ENCODE measurements around the gene PDE6A.
A peak's percentile ranks its signal among the peaks of the same experiment; 100 is the strongest.
"Not testable (repeated sequence)": the region's sequence is repeated elsewhere in the genome, so short reads cannot be mapped to it uniquely, and the experiment has no call there.

The PDE6A gene

DNA sequence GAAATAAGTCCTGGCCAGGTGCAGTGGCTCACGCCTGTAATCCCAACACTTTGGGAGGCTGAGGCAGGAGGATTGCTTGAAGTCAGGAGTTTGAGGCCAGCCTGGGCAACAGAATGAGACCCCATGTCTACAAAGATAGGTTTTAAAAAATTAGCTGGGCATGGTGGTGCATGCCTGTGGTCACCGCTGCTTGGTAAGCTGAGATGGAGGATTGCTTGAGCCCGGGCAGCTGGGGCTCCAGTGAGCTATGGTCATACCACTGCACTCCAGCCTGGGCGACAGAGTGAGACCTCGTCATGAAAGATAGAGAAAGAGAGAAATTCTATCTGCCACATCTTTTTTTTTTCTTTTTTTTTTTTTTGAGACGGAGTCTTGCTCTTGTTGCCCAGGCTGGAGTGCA lies 86.1 kb downstream of the PDE6A start:
- DNase-seq, result not testable (repeated sequence)

DNA sequence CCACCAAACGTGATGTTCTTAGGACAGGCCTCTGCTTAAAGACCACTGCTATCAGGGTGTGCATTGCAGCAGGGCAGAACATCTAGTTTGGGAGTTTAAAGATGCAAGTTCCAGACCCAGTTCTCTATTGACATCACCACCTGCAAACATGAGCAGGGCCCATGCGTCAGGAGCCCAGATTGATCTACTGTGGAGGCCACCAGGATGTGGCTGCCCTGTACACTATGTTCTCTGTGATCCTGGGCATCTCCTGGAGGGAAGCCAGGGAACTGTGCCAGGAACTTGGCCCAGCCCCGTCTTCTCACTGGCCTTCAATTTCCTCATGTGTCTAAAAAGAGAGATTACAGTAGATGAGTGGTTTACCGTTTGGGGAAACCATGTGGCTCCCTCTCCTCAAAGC lies 87.1 kb downstream of the PDE6A start:
- no peak for DNase-seq

DNA sequence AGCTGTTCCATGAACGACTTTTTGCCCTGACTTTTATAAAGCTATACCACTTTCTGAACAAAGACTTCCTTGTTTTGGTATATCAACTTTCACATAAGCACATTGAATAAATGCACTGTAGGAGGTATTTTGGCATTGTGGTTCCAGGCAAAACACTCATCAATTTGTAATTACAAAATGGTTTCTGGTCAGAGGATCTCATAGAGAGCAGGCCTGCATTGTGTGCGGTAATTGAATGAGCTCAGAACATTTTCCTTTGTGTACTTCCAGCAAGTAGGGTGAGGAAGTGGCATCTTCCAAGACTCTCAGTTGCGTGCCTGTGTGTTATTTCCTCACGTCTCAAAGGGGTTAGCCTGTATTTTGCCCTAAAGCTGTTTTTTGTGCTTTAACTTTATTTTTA lies 89.2 kb downstream of the PDE6A start:
- DNase-seq, result no peak

GRCh38 chr5:149854866-149855265 lies 89.7 kb downstream of the PDE6A start:
- no peak for DNase-seq

- no peak for DNase-seq
These were observed 90.9 kb downstream of the PDE6A start for GRCh38 chr5:149853701-149854100.

- no peak for DNase-seq
These were observed 91.3 kb downstream of the PDE6A start for GRCh38 chr5:149853331-149853648.

GRCh38 chr5:149852641-149853330 lies 91.8 kb downstream of the PDE6A start:
- peak; percentile 39 for DNase-seq

GRCh38 chr5:149851211-149851610 lies 93.4 kb downstream of the PDE6A start:
- DNase-seq, result no peak

DNA sequence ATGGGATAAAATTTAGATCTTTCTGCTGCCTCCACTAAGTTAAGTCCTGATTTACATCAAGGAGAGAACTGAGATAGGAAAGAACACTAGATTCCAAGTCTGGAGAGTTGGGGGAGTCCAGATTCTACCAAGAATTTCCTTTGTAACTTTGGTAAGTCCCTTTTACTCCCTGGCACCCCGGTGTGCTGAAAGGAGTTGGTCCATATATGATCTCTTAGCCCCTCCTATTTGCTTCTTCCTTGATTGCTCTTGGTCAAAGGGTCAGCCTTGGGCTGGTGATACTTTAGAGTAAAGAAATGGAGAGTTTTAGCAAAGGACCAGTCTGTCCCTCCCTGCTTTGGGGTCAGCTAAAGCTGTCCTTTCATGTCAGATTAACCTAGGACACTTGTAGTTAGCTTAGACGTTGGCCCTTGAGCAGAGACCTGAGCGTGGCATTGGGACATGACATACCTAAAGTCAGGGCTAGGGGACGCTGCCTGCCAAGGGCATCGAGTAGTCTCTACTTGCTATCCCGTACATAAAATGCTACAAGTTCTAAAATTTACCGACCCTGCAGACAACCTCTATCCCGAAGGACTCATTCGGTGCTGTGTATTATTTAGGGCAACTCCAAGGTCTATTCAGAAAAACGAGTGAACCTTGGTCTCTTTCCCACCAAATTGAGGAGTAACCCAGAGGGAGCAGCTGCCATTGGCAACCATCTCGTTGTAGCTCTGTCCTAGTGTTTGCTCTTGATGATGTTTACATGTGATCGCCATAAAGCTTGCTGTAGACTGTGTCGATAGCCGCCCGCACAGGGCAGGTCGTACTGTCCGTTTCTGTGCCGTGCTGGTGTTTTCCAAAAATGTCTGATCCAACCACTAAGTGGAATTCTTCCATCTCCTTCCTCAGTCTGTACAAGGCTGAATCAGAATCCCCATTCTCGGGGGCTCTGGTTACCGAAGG lies 94.4 kb downstream of the PDE6A start:
- no peak for DNase-seq

DNA sequence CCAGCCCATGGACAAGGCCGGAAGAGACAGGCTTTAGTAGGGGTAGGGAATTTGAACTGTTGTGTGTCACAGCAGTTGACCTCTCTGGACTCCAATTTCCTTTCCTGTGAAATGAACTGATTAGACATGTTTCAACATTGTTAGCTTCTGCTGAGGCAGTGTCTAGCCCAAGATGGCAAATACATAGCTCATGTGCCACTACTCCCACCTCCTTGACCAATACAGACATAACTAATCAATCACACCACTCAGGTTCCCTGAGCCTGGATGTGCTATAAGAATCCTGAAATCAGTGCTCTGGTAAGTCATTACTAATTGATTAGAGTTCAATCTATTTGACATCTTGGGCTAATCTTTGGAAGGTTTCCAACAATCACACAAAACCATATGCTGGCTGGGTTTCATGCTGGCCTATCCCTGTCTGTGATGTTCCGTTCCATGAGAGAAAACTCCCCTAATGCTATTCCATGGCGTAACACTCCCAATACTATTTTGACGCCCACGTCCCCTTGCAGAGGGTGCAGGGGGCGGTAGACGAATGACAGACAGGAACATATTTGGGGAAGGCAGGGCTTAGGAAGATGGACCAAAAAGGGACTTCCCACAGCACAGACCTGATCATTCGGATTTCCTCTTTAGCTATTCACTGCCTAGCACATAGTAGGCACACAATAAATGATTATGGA lies 95.2 kb downstream of the PDE6A start:
- DNase-seq, result no peak

DNA sequence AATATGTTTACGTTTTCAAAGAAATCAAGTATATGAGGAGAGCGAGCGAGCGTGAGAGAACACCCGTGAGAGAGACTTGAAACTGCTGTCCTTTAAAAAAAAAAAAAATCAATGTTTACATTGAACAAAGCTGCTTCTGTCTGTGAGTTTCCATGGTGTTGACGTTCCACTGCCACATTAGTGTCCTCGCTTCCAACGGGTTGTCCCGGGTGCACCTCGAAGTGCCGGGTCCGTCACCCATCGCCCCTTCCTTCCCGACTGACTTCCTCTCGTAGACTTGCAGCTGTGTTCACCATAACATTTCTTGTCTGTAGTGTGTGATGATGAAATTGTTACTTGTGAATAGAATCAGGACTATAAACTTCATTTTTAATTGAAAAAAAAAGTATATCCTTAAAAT lies 97.0 kb downstream of the PDE6A start:
- no peak for DNase-seq

DNA sequence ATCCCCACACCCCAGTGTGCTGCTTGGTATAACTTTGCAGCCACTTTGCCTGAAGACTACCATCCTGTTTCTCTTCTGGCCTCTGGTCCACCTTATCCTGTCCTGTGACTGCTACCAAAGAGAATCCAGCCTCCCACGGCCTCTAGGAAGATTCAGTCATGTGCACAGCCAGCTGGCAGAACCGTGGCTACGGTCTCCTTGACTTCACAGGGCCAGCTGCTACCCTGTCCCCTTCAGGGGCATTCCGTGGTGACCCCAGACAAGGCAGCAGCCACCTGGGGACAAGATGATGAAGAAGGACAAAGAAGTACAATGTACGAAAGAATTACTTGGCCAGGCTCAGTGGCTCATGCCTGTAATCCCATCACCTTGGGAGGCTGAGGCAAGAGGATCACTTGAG lies 98.6 kb downstream of the PDE6A start:
- DNase-seq, result no peak

- DNase-seq, result no peak
These were observed 99.0 kb downstream of the PDE6A start for GRCh38 chr5:149845601-149846000.

GRCh38 chr5:149841851-149842793 lies 102.5 kb downstream of the PDE6A start:
- DNase-seq, result no peak

DNA sequence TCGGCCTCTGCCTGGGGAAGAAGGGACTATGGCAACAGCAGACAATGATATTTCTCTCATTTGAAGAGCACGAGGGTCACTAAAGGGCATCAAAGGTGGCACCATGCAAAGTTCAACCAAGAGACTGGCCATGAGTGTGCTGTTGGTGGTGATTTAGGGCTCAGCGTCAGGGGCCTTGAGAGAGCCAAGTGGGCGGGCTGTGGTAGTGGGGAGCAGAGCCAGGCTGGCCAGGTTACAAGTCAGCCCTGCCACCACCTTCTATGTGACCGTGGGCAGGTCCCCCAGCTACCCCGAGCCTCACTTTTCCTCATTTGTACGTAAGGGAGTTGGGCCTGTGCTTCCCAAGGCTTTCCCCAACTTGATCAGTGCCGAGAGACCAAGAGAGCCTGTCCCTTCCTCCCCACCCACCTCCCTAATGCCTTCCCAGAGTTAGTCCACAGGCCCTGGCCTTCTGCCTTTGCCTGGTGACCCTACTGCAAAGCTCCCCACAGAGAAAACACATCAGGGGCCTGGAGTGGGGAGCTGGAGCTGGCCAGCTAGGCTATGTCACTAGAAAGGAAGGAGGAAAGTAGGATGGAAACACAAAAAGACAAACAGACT lies 104.3 kb downstream of the PDE6A start:
- DNase-seq, result no peak

- DNase-seq, result no peak
These were observed 104.8 kb downstream of the PDE6A start for GRCh38 chr5:149839761-149840160.

DNA sequence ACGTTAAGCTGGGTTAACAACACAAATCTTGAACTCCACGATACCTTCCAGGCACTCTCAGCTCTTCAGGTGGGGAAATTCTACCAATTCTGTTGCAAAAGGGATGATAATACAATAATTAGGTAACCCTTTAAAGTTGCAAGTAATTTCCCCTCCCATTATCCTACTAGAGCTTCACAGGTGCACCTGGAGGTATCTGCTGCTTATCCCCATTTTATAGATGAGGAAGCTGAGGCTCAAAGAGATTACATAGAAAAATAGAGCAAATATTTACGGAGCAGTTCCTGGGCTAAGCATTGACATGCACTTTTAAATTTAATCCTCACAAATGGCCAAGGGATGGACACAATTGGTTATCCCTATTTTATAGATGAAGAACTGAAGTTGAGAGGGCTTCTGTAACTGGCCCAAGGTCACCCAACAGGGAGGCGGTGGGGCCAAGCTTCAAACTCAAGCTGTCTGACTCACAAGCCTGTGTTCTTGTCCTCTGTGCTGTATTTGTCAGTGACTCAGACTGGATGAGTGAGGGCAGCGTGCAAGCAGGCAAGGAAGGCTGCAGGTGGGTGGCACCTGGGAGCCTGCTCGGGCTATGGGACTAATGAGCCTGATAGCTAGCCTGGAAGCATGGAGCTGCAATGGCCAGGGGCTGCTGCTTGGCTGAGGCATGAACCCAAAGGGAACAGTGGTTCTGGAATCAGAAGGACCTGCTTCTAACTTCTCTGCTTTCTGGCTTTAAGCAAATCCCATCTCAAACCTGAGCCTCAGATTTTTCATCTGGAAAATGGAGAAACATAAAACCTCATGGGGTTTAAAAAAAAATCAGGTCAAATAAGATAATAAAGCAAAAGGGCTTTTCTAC lies 105.5 kb downstream of the PDE6A start:
- DNase-seq, result no peak

GRCh38 chr5:149837680-149838269 lies 106.8 kb downstream of the PDE6A start:
- no peak for DNase-seq

- no peak for DNase-seq
These were observed 108.0 kb downstream of the PDE6A start for GRCh38 chr5:149836451-149837139.

- peak; percentile 32 for DNase-seq
These were observed 110.2 kb downstream of the PDE6A start for GRCh38 chr5:149834246-149834855.

Data from activated naive CD4-positive, alpha-beta T cell treated with Interleukin-2 at 50 U/mL for 16 hours (primary cell).